ENCODE measurements around the gene FBLN2.

- no peak for TF ChIP-seq CTCF (IDR thresholded peaks at IDR 0.05)
- TF ChIP-seq ZFX (IDR thresholded peaks at IDR 0.05; ENCODE audit: borderline replicate concordance), result no peak
Measured at GRCh38 chr3:13588221-13588701, 39.3 kb downstream of the FBLN2 start.

All from 22Rv1 (cell line).